Stimulated activated CD8-positive, alpha-beta memory T cell treated with anti-CD3 and anti-CD28 coated beads, Interleukin-15, amount 100 ng/mL, for 24 hours (primary cell): ENCODE measurements around the gene HBG2.
"Not testable (repeated sequence)": the region's sequence is repeated elsewhere in the genome, so short reads cannot be mapped to it uniquely, and the experiment has no call there.

ENCODE experiments used
- DNase-seq: peaks from one replicate; pipeline ENCODE4 v3.0.0-alpha.2; 2020; ENCODE audit warnings: low read depth

The HBG2 gene

GRCh38 chr11:5281596-5281995 lies 27.0 kb upstream of the HBG2 start:
- no peak for DNase-seq

DNA sequence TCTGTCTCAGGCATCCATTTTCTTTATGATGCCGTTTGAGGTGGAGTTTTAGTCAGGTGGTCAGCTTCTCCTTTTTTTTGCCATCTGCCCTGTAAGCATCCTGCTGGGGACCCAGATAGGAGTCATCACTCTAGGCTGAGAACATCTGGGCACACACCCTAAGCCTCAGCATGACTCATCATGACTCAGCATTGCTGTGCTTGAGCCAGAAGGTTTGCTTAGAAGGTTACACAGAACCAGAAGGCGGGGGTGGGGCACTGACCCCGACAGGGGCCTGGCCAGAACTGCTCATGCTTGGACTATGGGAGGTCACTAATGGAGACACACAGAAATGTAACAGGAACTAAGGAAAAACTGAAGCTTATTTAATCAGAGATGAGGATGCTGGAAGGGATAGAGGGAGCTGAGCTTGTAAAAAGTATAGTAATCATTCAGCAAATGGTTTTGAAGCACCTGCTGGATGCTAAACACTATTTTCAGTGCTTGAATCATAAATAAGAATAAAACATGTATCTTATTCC lies 26.1 kb upstream of the HBG2 start:
- DNase-seq = no peak

DNA sequence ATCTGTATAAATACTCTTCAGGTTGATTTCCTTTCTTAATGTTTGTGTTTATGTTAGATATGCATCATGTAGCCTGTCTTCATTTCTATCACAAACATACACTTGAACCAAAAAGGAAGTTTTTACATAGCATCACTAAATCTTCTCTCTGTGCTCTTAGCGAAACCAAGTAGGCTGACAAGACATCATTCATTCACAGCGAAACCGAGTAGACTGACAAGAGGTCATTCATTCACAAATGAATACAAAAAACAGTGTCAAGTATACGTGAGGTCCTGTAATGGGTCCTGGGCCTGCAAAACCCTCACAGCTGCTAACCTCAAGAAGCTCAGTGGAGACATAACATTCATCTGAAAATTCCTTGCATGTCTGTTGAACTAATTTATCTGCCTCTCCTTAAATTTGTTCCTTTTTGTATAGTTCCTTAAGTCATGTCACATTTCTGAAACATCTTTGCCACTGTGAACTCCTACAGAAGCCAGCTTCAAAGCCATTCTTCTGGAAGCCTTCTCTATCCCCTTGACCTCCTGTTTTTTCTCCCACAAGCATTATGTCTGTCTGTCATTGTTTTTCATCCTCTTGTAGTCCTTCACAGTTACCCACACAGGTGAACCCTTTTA lies 25.0 kb upstream of the HBG2 start:
- no peak for DNase-seq

GRCh38 chr11:5277807-5278382 lies 23.3 kb upstream of the HBG2 start:
- DNase-seq = no peak

GRCh38 chr11:5276697-5277096 lies 22.1 kb upstream of the HBG2 start:
- DNase-seq = no peak

- DNase-seq = no peak
Measured at GRCh38 chr11:5275369-5276110, 21.0 kb upstream of the HBG2 start.

DNA sequence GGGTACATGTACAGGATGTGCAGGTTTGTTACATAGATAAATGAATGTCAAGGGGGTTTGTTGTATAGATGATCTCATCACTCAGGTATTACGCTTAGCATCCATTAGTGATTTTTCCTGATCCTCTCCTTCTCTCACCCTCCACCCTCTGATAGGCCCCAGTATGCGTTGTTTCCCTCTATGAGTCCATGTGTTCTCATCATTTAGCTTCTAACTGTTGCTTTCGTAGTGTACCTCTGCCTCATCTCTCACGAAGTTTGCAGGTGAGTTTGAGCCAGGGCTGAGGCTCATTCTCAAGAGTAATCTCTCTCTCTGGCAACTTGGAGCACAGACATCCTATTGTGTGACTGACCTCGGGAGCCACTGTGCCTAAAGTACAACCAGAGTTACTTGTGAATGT lies 19.8 kb upstream of the HBG2 start:
- DNase-seq = no peak

DNA sequence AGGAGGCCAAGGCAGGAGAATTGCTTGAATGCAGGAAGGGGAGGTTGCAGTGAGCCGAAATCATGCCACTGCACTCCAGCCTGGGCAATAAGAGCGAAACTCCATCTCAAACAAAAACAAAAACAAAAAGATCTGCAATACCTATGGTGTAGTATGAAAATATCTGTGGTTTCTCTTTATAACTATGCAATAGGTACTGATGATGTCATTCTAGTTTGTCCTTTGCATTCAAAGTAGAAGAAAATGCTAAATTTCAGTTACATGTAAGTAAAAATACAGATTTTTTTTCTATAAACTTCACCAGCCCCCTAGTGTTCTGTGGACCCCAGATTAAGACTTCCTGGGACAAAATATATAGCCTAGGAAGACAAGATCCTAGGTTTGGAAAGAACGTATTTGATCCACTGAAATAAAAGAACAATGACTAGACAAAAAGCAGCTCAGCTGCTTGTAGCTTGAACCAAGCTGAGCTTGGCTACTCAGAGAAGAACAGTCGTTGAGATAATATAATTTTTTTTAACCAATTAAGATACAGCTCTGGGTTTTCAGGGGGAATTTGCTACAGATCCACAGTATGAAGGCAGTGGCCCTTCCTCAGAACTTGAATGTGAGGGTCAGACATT lies 17.9 kb upstream of the HBG2 start:
- DNase-seq = no peak

DNA sequence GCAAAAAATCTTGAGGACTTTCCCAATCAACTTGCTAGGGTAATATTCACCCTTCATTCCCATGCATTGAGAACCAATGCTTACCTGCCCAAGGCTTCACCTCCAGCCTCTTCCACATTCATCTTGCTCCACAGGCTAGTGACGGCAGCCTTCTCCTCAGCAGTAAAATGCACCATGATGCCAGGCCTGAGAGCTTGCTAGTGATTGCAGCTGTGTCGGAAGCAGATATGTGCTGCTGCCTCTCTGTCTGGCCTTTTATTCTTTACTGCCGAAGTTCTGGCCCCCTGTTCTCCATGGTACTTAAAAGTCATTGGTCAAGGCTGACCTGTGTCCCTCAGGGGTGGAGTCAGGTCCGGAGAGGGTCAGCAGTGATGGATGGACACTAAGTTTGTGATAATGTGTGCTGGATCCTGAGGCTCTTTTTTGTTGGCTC lies 15.2 kb upstream of the HBG2 start, which contains the start of gene HBE1:
TSS of gene HBE1 (minus strand) at position 231 of the 433 bp plus-strand sequence. CDS start at position 176, 55 bp downstream.
- DNase-seq = no peak

GRCh38 chr11:5267033-5267563 lies 12.5 kb upstream of the HBG2 start:
- no peak for DNase-seq

DNA sequence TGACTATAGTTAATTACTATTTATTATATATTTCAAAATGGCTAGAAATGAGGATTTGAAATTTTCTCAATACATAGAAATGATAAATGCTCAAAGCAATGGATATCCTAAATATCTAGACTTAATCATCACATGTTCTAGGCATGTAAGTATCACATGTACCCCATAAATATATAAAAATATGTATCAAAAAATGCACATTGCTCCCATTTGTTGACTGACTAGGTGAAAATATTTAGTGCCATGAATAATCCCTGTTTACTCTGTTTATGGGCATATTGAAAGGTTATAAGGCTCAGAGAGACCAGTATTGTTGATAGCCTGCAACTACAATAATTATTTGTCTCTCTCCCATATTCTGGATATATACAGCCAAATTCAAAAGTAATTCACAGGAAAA lies 12.0 kb upstream of the HBG2 start:
- DNase-seq = no peak

- no peak for DNase-seq
Measured at GRCh38 chr11:5265832-5266231, 11.3 kb upstream of the HBG2 start.

GRCh38 chr11:5258543-5259262 lies 4.1 kb upstream of the HBG2 start:
- DNase-seq = no peak

GRCh38 chr11:5257296-5257695 lies 2.7 kb upstream of the HBG2 start:
- no peak for DNase-seq

- not testable (repeated sequence) for DNase-seq
Measured at GRCh38 chr11:5254023-5254422, 558 bp downstream of the HBG2 start.

- DNase-seq = not testable (repeated sequence)
Measured at GRCh38 chr11:5253440-5253839, 1.1 kb downstream of the HBG2 start.

DNA sequence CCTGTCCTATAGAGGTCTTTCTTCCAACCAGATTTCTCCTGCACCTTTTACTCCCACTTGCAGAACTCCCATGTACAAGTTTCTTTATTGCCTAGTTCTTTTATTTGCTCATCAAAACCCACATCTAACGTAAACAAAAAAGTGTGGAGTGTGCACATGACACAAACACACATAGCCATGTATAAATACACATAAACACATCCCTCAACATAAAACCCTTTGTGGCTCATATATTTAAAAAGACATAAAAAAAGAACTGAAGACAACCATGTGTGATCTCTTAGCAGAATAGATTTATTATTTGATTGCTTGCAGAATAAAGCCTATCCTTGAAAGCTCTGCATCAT lies 1.7 kb downstream of the HBG2 start:
- no peak for DNase-seq

DNA sequence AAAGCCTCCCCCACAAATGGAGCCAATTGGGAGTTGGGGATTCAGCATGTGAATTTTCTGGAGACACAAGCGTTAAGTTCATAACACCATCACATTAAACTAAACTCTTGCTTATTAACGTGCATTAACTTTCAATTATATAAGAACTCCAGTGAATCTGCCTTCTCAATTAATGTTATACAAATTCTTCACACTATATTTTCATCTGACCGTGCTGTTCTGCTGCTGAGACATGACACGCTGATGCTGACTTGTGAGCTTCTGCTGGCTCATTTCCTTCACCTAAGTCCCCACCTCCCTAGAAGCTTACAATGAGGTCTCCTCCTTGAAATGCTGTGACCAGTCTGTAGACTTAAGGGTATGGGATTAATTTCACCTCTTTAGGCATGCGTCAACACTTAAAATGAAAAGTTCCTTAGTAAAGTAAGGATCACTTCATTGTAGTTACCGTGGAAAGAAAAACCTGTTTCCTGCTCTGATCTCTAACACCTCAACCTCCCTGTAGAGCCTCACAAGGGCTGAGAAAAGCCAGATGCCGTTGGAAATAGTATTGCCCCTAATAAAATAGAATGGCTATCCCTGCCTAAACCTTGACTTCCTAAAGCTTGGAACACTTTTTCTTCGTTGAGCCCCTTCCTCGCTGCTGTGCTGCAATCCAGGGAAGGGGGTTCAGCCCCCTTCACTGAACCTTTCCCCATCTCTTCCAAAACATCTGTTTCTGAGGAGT lies 2.2 kb downstream of the HBG2 start:
- DNase-seq = no peak

GRCh38 chr11:5251746-5252145 lies 2.8 kb downstream of the HBG2 start:
- no peak for DNase-seq

DNA sequence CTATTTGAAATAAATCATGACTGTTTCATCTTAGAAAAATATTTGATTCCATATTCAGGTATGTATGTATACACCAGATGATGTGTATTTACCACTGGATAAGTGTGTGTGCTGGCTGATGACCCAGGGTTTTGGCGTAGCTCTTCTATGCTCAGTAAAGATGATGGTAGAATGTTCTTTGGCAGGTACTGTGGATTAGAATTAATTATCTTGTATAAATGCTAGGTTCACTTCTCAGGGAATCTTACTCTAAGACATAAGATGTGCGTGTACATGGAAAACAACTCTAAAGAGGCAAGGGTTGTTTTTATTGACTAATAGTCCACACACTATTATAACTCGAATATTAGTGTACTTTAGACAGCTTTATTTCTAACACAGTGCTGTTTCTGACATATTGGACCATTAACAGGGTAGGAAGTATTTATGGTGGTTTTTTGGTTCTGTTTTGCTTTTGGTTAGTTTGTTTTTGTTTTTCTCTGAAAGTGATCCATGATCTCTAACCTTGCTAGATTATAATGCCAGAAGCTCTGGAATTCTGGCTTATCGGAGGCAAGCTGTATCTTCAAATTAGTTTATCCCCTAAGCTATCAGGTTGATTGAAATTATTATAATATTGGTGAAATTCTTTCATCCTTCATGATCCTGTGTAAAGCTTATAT lies 3.9 kb downstream of the HBG2 start:
- DNase-seq = no peak
